ENCODE data around the gene ATXN2.
"Not testable (repeated sequence)": the region's sequence is repeated elsewhere in the genome, so short reads cannot be mapped to it uniquely, and the experiment has no call there.

Gene ATXN2

GRCh38 chr12:111570084-111570961 is 28.8 kb downstream of the ATXN2 start:
- DNase-seq (ENCODE audit: low read depth in 2 of 2), result no peak

- no peak for DNase-seq (ENCODE audit: low read depth in 2 of 2)
Observed at GRCh38 chr12:111569363-111570083, 29.6 kb downstream of the ATXN2 start.

- DNase-seq (ENCODE audit: low read depth in 2 of 2), result not testable (repeated sequence)
Observed at GRCh38 chr12:111560844-111561243, 38.3 kb downstream of the ATXN2 start.

DNA sequence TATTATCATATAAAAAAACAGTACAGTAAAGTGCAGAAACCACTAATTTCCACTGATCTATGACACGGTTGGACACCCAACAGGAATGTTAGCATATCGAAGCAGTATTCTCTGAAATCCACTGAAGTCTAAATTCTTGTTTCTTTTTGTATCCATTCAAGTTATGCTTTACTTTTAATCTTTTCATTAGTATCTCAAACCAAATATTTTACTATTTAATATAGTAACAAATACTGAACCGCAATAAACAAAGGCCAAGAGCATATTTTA is 41.1 kb downstream of the ATXN2 start:
- DNase-seq (ENCODE audit: low read depth in 2 of 2), result no peak

DNA sequence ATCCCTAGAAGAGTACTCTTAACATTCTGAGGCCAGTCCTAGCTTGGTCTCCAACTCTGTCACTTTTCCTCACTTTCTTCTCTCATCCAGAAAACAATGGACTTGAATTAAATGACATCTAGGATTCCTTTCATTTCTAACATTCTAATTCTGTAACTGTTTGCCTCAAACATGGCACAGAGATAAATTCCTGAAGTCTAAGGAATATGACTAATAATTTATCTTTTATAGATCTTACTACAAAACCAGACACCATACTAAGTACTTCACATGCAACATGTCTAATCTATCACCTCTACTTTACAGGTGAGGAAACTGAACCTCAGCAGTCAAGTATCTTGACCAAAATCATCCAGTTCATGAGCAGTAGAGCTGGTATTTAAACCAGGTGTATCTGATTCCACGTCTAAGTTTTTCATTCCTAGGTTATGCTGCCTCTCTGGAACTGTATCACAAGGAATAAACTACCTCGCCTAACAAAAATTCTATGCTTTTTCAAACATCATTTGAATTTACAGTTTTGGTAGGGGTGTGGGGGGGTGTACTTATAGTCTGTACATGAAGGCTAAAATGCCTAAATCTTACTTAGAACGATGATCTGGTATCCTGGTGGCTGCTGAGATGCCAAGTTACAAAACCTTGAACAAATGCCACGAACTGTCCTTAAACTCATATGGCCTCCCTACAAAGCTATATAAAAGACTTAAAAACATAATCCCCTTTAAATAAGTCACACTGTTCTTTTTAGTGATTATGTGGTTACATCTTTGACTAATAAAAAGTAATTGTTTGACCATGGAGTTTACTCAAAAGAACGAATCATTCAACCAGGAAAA is 41.6 kb downstream of the ATXN2 start:
- no peak for DNase-seq (ENCODE audit: low read depth in 2 of 2)

DNA sequence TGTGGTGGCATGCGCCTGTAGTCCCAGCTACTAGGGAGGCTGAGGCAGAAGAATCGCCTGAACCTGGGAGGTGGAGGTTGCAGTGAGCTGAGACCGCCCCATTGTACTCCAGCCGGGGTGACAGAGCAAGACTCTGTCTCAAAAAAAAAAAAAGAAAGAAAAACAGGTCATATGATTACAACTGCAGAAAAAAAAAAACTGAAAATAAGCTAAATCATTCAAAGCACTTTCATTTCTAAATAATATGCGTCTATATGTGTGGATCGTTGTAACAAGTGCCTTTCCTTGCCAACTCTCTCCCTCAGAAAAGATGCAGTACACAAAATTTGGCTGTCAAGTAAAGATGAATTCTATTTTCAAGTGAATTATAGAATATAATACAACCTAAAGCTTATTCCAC is 42.4 kb downstream of the ATXN2 start:
- no peak for DNase-seq (ENCODE audit: low read depth in 2 of 2)

GRCh38 chr12:111555313-111555712 is 43.8 kb downstream of the ATXN2 start:
- not testable (repeated sequence) for DNase-seq (ENCODE audit: low read depth in 2 of 2)

GRCh38 chr12:111546758-111547383 is 52.2 kb downstream of the ATXN2 start:
- DNase-seq (ENCODE audit: low read depth in 2 of 2), result peak in 1 of 2 experiments; percentile 14

- DNase-seq (ENCODE audit: low read depth in 2 of 2), result no peak
Observed at GRCh38 chr12:111546171-111546570, 52.9 kb downstream of the ATXN2 start.

DNA sequence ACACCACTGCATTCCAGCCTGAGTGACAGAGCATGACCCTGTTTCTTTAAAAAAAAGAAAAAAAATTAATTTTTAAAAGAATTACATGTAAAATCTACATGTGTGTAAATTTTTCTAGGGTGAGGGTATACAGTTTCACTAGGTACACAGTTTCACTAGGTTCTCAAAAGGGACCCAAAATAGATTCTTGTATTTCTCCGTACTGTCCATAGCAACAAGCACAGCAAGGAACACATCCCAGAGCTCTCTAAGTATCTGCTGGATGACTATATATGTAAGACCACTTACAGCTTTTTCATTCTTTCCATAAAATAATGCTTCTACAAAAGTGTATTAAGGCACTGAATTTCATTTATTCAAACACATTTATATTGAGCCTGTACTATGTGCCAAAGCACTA is 55.1 kb downstream of the ATXN2 start:
- DNase-seq (ENCODE audit: low read depth in 2 of 2), result no peak

DNA sequence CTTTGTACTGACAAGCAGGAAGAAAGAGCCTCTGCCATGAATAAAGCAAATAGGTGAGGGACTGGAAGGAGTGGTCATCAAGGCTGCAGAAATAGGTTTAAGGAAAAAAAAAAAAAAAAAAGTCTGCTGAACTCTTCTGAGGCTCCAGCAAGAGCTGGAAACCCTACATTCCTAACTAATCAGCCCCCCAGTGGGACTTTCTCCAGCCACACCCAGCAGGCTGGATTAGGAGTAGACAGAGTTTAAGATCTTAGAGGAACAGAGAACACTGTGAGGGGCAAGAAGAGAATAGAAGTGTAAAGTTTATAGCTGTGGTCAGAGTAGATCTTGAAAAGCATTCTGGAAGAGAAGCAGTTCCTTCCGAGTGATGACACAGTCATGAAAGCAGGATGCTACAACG is 66.4 kb downstream of the ATXN2 start:
- DNase-seq (ENCODE audit: low read depth in 2 of 2), result no peak

DNA sequence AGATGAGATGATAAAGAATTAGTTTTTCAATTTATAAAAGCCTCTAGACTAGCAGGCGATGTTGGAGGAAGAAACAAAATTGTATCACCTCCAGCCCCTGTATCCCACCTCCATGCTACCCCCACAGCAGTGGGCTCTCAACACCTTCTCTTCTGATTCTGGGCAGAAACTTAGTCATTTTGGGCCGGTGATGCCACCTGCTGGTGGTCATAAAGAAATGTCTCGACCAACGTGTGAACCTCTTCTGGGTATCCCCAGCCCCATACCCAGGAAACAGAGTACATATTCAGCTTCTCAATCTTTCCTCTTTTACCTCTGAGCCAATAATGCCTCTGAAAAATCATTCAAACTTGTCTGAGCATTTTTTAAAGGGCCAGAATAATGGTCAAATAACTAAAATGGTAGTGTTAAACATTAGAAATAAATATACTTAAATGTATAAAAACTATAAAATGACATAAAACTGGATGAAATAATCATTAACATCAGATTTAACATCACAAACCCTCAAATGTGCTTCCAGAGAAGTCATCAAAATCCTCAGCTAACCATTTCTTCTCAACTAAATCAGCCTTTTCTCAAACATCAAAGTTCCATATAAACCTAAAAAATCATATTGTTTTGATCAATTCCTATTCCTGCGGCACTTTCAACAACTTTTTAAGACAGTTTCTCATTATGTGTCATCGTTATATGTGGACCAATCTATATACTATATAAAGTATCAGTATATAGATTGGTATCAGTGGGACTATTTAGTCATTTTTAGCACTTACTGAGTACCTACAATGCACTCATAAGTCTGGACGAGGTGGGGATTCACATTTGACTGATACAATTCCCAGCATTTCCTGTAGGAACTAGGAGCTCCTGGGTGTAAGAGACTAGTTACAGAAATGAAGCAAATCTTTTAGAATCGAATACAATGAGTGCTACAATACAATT is 69.4 kb downstream of the ATXN2 start:
- DNase-seq (ENCODE audit: low read depth in 2 of 2), result peak; percentile 30 to 42

DNA sequence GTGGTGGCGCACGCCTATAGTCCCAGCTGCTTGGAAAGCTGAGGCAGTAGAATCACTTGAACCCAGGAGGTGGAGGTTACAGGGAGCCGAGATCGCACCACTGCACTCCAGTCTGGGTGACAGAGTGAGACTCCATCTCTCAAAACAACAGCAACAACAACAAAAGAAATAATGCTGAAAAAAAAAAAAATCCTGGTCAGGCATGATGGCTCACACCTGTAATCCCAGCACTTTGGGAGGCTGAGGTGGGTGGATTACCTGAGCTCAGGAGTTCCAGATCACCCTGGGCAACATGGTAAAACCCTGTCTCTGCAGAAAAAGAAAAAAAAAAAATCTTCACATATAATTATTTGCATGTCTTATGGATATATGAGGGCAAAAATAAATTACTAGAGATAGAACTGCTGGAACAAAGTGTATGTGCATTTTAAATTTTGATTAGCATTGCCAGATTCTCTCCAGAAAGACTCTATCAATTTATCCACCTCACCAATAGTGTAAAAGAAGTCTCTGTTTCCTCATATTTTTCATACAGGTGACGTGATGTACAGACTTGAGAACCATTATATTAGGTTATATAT is 75.4 kb downstream of the ATXN2 start:
- DNase-seq (ENCODE audit: low read depth in 2 of 2), result no peak

GRCh38 chr12:111521801-111522200 is 77.3 kb downstream of the ATXN2 start:
- no peak for DNase-seq (ENCODE audit: low read depth in 2 of 2)

DNA sequence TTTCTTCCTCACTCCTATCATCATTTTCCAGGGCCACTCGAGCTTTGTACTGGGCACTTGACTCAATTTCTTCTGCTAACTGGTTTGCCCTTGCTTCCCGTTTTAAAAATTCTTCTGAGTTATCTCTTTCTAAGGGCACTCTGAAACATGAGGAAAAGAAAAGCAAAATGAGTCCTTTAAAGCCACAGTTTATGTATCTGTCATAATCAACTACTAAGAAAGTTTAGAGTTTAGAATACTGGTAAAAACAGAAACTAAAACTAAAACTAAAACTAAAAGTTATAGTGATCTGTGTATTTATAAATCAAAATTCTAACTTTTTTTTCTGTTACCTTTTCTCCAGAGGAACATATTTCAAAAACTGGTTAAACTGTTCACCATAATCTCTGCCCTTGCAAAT is 79.2 kb downstream of the ATXN2 start:
- no peak for DNase-seq (ENCODE audit: low read depth in 2 of 2)

DNA sequence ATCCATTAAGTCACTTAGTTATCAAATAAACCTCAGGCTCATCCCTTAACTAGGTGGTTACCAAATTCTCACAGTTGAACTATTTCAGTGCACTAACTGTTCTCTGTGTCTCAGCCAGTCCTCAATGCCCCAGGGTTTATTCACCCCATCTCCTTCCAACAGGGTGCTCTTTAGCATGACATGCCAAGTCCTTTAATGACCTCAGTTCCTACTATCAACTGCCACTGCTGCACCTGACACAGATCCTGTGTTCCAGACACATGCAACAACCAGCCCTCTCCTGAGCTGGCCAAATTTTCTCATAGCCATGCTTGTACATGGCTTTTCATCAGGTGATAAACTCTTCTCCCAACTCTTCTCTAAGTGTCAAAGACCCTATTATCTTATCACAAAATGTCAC is 80.0 kb downstream of the ATXN2 start:
- DNase-seq (ENCODE audit: low read depth in 2 of 2), result no peak

- DNase-seq (ENCODE audit: low read depth in 2 of 2), result not testable (repeated sequence)
Observed at GRCh38 chr12:111507719-111508118, 91.4 kb downstream of the ATXN2 start.

DNA sequence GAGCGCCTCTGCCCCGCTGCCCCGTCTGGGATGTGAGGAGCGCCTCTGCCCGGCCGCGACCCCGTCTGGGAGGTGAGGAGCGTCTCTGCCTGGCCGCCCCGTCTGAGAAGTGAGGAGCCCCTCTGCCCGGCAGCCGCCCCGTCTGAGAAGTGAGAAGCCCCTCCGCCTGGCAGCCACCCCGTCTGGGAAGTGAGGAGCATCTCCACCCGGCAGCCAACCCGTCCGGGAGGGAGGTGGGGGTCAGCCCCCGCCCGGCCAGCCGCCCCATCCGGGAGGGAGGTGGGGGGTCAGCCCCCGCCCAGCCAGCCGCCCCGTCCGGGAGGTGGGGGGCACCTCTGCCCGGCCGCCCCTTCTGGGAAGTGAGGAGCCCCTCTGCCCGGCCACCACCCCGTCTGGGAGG is 91.9 kb downstream of the ATXN2 start:
- not testable (repeated sequence) for DNase-seq (ENCODE audit: low read depth in 2 of 2)

GRCh38 chr12:111506260-111506659 is 92.9 kb downstream of the ATXN2 start:
- DNase-seq (ENCODE audit: low read depth in 2 of 2), result no peak

DNA sequence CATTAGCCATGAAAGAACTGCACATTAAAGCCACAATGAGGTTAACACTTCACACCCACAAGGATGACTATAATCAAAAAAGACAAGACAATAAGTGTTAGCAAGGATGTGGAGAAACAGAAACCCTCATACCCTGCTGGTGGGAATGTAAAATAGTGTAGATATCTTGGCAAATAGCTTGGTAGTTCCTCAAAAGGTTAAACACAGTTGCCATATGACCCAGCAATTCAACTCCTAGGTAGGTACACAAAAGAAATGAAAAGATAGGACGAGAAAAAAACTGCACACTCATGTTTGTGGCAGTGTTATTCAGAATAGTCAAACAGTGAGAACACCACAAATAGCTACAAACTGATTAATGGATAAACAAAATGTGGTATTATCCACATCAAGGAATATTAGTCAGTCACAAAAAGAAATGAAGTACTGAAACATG is 93.5 kb downstream of the ATXN2 start:
- no peak for DNase-seq (ENCODE audit: low read depth in 2 of 2)

Measured in stimulated activated CD4-positive, alpha-beta T cell treated with anti-CD3 and anti-CD28 coated beads, Interleukin-12 subunit alpha, Interleukin-12 subunit beta, amount 100 ng/mL, for 24 hours (primary cell).